Panc1 (cell line): ENCODE data around the gene KCNT1. TPM values are rescaled to one million over a fixed set of nuclear protein-coding genes. Genes with fewer than 3 reads are reported as not detected.

Experiments
- ATAC-seq: fragments of 200-7000 bp; cut with Tn5 transposase; 2 replicates; pipeline ENCODE4 v1.9.1; 2020; ENCODE audit warnings: mild to moderate bottlenecking, moderate library complexity
- BruUV-seq: library from RNA; stranded (reverse); fragments of 400-500 nt; replicated peaks from 2 replicates; lab custom pipeline; 2021; lab: Mats Ljungman, UMichigan
- CTCF ChIA-PET: fragments of 300-600 bp; sonication (Branson Sonifier 250); formaldehyde crosslinking; loops from one replicate; lab custom pipeline; 2022; ENCODE audit warnings: antibody characterized with exemption; lab: Charles Lee
- POLR2A ChIA-PET: fragments of 300-600 bp; sonication (Branson Sonifier 250); formaldehyde crosslinking; loops from one replicate; lab custom pipeline; 2022; ENCODE audit warnings: antibody characterized with exemption; lab: Charles Lee
- DNase-seq: peaks from one replicate; pipeline ENCODE4 v3.0.0-alpha.2; 2010; ENCODE audit warnings: low read depth, low spot score
- H3K27ac ChIP-seq: 2 replicates; pipeline ENCODE4 v1.5.1; 2011; ENCODE audit warnings: mild to moderate bottlenecking, low read length, inconsistent platforms
- H3K27me3 ChIP-seq: fragments of 200-500 bp; sonication (Bioruptor generic); 2 replicates; pipeline ENCODE4 v1.6.0; 2014; ENCODE audit warnings: low read length, inconsistent platforms; ENCODE audit not compliant: control insufficient read depth, insufficient read depth
- H3K36me3 ChIP-seq: fragments of 200-500 bp; sonication (Bioruptor generic); 2 replicates; pipeline ENCODE4 v1.5.1; 2014; ENCODE audit warnings: inconsistent platforms, mild to moderate bottlenecking, low read length, moderate library complexity; ENCODE audit not compliant: control insufficient read depth, insufficient read depth
- H3K4me1 ChIP-seq: 2 replicates; pipeline ENCODE4 v1.5.1; 2011; ENCODE audit warnings: inconsistent platforms, mild to moderate bottlenecking, low read length, moderate library complexity; ENCODE audit not compliant: control insufficient read depth, insufficient read depth
- H3K4me3 ChIP-seq, 2 experiments: 2 replicates each; pipeline ENCODE4 v1.5.1; 2011 to 2012; ENCODE audit warnings: low read depth in 2 of 2, low read length in 2 of 2, mild to moderate bottlenecking in 2 of 2, inconsistent platforms in 1 of 2, moderate library complexity in 1 of 2
- H3K9me3 ChIP-seq: fragments of 200-500 bp; sonication (Bioruptor generic); 2 replicates; pipeline ENCODE4 v1.5.1; 2014; ENCODE audit warnings: low read depth, mild to moderate bottlenecking, inconsistent platforms, low read length, moderate library complexity; ENCODE audit not compliant: control insufficient read depth, insufficient read depth
- CTCF ChIP-seq: fragments of 450-650 bp; IDR thresholded peaks from 2 replicates; pipeline ENCODE4 v1.5.1; 2017; ENCODE audit warnings: mild to moderate bottlenecking
- POLR2AphosphoS5 ChIP-seq: IDR thresholded peaks from 2 replicates; pipeline ENCODE4 v1.6.1; 2012; ENCODE audit warnings: mild to moderate bottlenecking, low read depth, low read length, moderate library complexity
- REST ChIP-seq, 2 experiments: IDR thresholded peaks; 2 replicates each; pipeline ENCODE4 v1.6.1; 2011 to 2012; ENCODE audit warnings: low read depth in 2 of 2, control low read depth in 1 of 2, low read length in 1 of 2, mild to moderate bottlenecking in 1 of 2, moderate library complexity in 1 of 2; ENCODE audit not compliant: insufficient read depth in 1 of 2
- SIN3A ChIP-seq: IDR thresholded peaks from 2 replicates; pipeline ENCODE4 v1.6.1; 2012; ENCODE audit warnings: low read depth, mild to moderate bottlenecking, low read length, moderate library complexity, borderline replicate concordance; ENCODE audit not compliant: insufficient read depth
- TCF7L2 ChIP-seq: IDR thresholded peaks from 2 replicates; pipeline ENCODE4 v1.6.1; 2011; ENCODE audit warnings: mild to moderate bottlenecking, low read depth, low read length, inconsistent platforms
- in situ Hi-C: cut with HindIII; loops from 2 replicates; pipeline ENCODE4 v1.10.0; 2016; ENCODE audit warnings: low sequenced_read_pairs, low pct_unique_long_range_greater_than_20kb
- intact Hi-C: fragments of 100-400 bp; cut with micrococcal nuclease; formaldehyde crosslinking; loops from one replicate; pipeline ENCODE4 v1.10.0; 2022; ENCODE audit not compliant: unreplicated experiment
- total RNA-seq: library from RNA; stranded (reverse); gene quantifications from one replicate; pipeline ENCODE4 v1.2.1, GENCODE V29; 2021; ENCODE audit not compliant: unreplicated experiment

The KCNT1 gene
- total RNA-seq, 1 experiment from 2014 or later = not detected

GRCh38 chr9:135839516-135839915 is 137.5 kb downstream of the KCNT1 start:
- no peaks in the 10 kb centered on the region for H3K36me3 ChIP-seq
- ATAC-seq (no peak), DNase-seq (no peak)
- H3K4me1 ChIP-seq = no peaks in the 10 kb centered on the region
- in situ Hi-C loops (no loop called here), intact Hi-C loops (no loop called here)
- POLR2A ChIA-PET = no interaction called here
- H3K27ac ChIP-seq = no peak overlapping the region
- CTCF ChIA-PET = no interaction called here
- H3K4me3 ChIP-seq = no peak overlapping the region
- TF ChIP-seq REST (IDR thresholded peaks at IDR 0.05; ENCODE audit: insufficient read depth in 1 of 2, low read depth in 2 of 2, low read length in 1 of 2) (no peak), TCF7L2 (no peak), POLR2AphosphoS5 (no peak)
- no peaks in the 10 kb centered on the region for H3K27me3 ChIP-seq
- H3K9me3 ChIP-seq = no peaks in the 10 kb centered on the region
- BruUV-seq = no TSS peak

DNA sequence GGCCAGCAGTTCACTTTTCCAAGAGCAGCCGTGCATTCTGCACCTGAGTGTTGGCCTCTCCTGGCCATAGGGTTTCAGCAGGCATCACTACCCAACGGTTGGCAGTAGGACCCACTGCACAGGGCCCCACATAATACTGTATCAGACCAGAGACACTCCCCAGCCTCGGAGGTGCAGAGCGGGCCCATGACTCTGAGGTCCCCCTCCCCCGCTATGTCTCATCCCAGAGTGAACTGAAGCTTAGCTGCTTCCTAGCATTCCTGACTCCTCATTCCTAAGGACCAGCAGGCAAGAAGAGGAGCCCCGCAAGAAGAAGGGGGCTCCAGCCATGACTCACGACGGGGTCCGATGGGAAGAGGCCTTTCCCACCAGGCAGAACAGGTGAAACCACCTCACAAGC is 138.1 kb downstream of the KCNT1 start:
- POLR2A ChIA-PET = no interaction called here
- H3K27ac ChIP-seq = no peak overlapping the region
- BruUV-seq = no TSS peak
- no peak overlapping the region for H3K4me3 ChIP-seq
- in situ Hi-C loops = no loop called here
- DNase-seq (no peak), ATAC-seq (no peak)
- H3K36me3 ChIP-seq = no peaks in the 10 kb centered on the region
- CTCF ChIA-PET = no interaction called here
- no peaks in the 10 kb centered on the region for H3K27me3 ChIP-seq
- no peaks in the 10 kb centered on the region for H3K9me3 ChIP-seq
- no peak for TF ChIP-seq REST (IDR thresholded peaks at IDR 0.05; ENCODE audit: insufficient read depth in 1 of 2, low read depth in 2 of 2, low read length in 1 of 2)
- TF ChIP-seq CTCF = no peak
- no peak for TF ChIP-seq POLR2AphosphoS5
- TF ChIP-seq TCF7L2 = no peak
- TF ChIP-seq SIN3A = no peak
- intact Hi-C loops = no loop called here
- H3K4me1 ChIP-seq = no peaks in the 10 kb centered on the region
